Keratinocyte (primary cell): ENCODE data around the gene NUDT1. TPM values are rescaled to one million over a fixed set of nuclear protein-coding genes. Genes with fewer than 3 reads are reported as not detected.

ENCODE experiments used
- DNase-seq: peaks from one replicate; pipeline ENCODE4 v3.0.0-alpha.2; 2011; ENCODE audit warnings: low read depth, missing footprints, low spot score
- FAIRE-seq: peaks from 2 replicates; lab custom pipeline; 2011; peaks lifted over from hg19 to GRCh38; lab: Jason Lieb, UNC
- H2AFZ ChIP-seq: 2 replicates; pipeline ENCODE4 v1.6.0; 2012; ENCODE audit warnings: low read length, control low read depth, inconsistent platforms; ENCODE audit not compliant: control insufficient read depth
- H3K27ac ChIP-seq: 2 replicates; pipeline ENCODE4 v1.5.1; 2011; ENCODE audit warnings: low read length; ENCODE audit not compliant: control insufficient read depth, insufficient read depth
- H3K27me3 ChIP-seq: 3 replicates; pipeline ENCODE4 v1.6.0; 2011; ENCODE audit warnings: low read length; ENCODE audit not compliant: control insufficient read depth, insufficient read depth; ENCODE audit errors: extremely low read depth
- H3K36me3 ChIP-seq, 2 experiments: 2 replicates in 1 of 2; 3 replicates in 1 of 2; pipeline ENCODE4 v1.5.1; 2011; ENCODE audit warnings: low read length in 2 of 2, mild to moderate bottlenecking in 1 of 2; ENCODE audit not compliant: control insufficient read depth in 2 of 2, insufficient read depth in 2 of 2; ENCODE audit errors: extremely low read depth in 1 of 2
- H3K4me1 ChIP-seq: 3 replicates; pipeline ENCODE4 v1.5.1; 2011; ENCODE audit warnings: low read length; ENCODE audit not compliant: control insufficient read depth, insufficient read depth; ENCODE audit errors: extremely low read depth
- H3K4me2 ChIP-seq: 3 replicates; pipeline ENCODE4 v1.6.0; 2011; ENCODE audit warnings: low read depth, low read length; ENCODE audit not compliant: control insufficient read depth, insufficient read depth; ENCODE audit errors: extremely low read depth
- H3K4me3 ChIP-seq, 3 experiments: fragments of 200-600 bp in 1 of 3; sonication (generic) in 1 of 3; 2 replicates in 2 of 3; 3 replicates in 1 of 3; pipeline ENCODE4 v1.5.1; 2011 to 2016; ENCODE audit warnings: low read length in 3 of 3, mild to moderate bottlenecking in 3 of 3, control low read depth in 2 of 3, inconsistent platforms in 1 of 3, low read depth in 1 of 3, mixed read lengths in 1 of 3, mixed run types in 1 of 3, moderate library complexity in 1 of 3; ENCODE audit not compliant: control insufficient read depth in 2 of 3, insufficient read depth in 2 of 3; ENCODE audit errors: extremely low read depth in 1 of 3
- H3K79me2 ChIP-seq: 2 replicates; pipeline ENCODE4 v1.6.0; 2012; ENCODE audit warnings: low read length; ENCODE audit not compliant: control insufficient read depth, insufficient read depth
- H3K9ac ChIP-seq: 3 replicates; pipeline ENCODE4 v1.6.0; 2011; ENCODE audit warnings: low read length; ENCODE audit not compliant: control insufficient read depth, insufficient read depth; ENCODE audit errors: extremely low read depth
- H3K9me1 ChIP-seq: 3 replicates; pipeline ENCODE4 v1.6.0; 2011; ENCODE audit warnings: low read length; ENCODE audit not compliant: control insufficient read depth, insufficient read depth; ENCODE audit errors: extremely low read depth
- H3K9me3 ChIP-seq: 2 replicates; pipeline ENCODE4 v1.5.1; 2012; ENCODE audit warnings: low read depth, low read length; ENCODE audit not compliant: control insufficient read depth
- H4K20me1 ChIP-seq: 3 replicates; pipeline ENCODE4 v1.6.0; 2011; ENCODE audit warnings: low read length; ENCODE audit not compliant: control insufficient read depth, insufficient read depth; ENCODE audit errors: extremely low read depth
- CTCF ChIP-seq, 3 experiments: IDR thresholded peaks in 1 of 3; conservative IDR thresholded peaks in 1 of 3; optimal IDR thresholded peaks in 1 of 3; 2 replicates in 2 of 3; 3 replicates in 1 of 3; pipeline versions ENCODE3 to v1.5.1; 2011; ENCODE audit warnings: low read length in 3 of 3, mild to moderate bottlenecking in 3 of 3, moderate library complexity in 2 of 3, control low read depth in 1 of 3, inconsistent platforms in 1 of 3; ENCODE audit not compliant: insufficient read depth in 2 of 3; ENCODE audit errors: extremely low read depth in 1 of 3
- EZH2 ChIP-seq: IDR thresholded peaks from one replicate; pipeline ENCODE4 v1.6.1; 2012; ENCODE audit warnings: inconsistent platforms, mild to moderate bottlenecking, low read length, moderate library complexity
- dilution Hi-C: fragments of 300-500 bp; cut with MboI; formaldehyde crosslinking; loops from one replicate; pipeline ENCODE4 v1.7.0; 2020; ENCODE audit warnings: low sequenced_read_pairs; ENCODE audit not compliant: extremely low pct_ligation_motif_present
- polyA plus RNA-seq, 5 experiments: library from polyadenylated mRNA; depleted of rRNA in 3 of 5; stranded (reverse) in 3 of 5; stranded (forward) in 1 of 5; unstranded in 1 of 5; fragments of >200 nt; gene quantifications; 1 replicate in 1 of 5; 2 replicates in 3 of 5; 3 replicates in 1 of 5; pipeline versions ENCODE4 v1.2.1 to v1.2.3, GENCODE V29; 2011 to 2012; ENCODE audit warnings: missing spikeins in 2 of 5, low read depth in 1 of 5, low replicate concordance in 1 of 5

NUDT1 gene
- polyA plus RNA-seq, 1 donor (not counting 4 experiments of a cell fraction or from before 2014, with no cell fraction given) = 21.9 TPM

- H3K79me2 ChIP-seq = peaks cover 40% of the 10 kb centered on the region
- dilution Hi-C loops = no loop called here
Observed at GRCh38 chr7:2229467-2229866, 12.6 kb upstream of the NUDT1 start.

GRCh38 chr7:2230226-2230625 is 11.8 kb upstream of the NUDT1 start:
- H3K27ac ChIP-seq = no peak overlapping the region

More at GRCh38 chr7:2229467-2229866, 12.6 kb upstream of the NUDT1 start:
- Histone ChIP-seq H3K9me3 (no peaks in the 10 kb centered on the region), H2AFZ (no peak overlapping the region), H3K27me3 (no peaks in the 10 kb centered on the region), H3K9ac (no peak overlapping the region), H3K9me1 (no peaks in the 10 kb centered on the region), H3K4me3 (no peak overlapping the region), H3K4me1 (peaks cover 26% of the 10 kb centered on the region), H3K36me3 (peaks cover 10 to 17% of the 10 kb centered on the region in 2 experiments), H3K4me2 (no peak overlapping the region), H4K20me1 (peaks cover 4% of the 10 kb centered on the region), H3K27ac (no peak overlapping the region)
- TF ChIP-seq CTCF (optimal IDR thresholded peaks at IDR 0.05 in 1 of 3, IDR thresholded peaks at IDR 0.05 in 1 of 3, conservative IDR thresholded peaks at IDR 0.05 in 1 of 3; ENCODE audit: extremely low read depth in 1 of 3, insufficient read depth in 2 of 3, low read length in 3 of 3) = no peak
- no peak for TF ChIP-seq EZH2
- DNase-seq = no peak
- FAIRE-seq = no peak

More at GRCh38 chr7:2230226-2230625, 11.8 kb upstream of the NUDT1 start:
- Histone ChIP-seq H3K9ac (no peak overlapping the region), H3K9me1 (no peaks in the 10 kb centered on the region), H2AFZ (no peak overlapping the region), H3K27me3 (no peaks in the 10 kb centered on the region), H3K4me3 (no peak overlapping the region), H3K4me1 (peaks cover 18% of the 10 kb centered on the region), H3K79me2 (peaks cover 40% of the 10 kb centered on the region), H3K36me3 (peaks cover 17 to 20% of the 10 kb centered on the region in 2 experiments), H3K4me2 (no peak overlapping the region), H3K9me3 (no peaks in the 10 kb centered on the region), H4K20me1 (peaks cover 4% of the 10 kb centered on the region)
- TF ChIP-seq EZH2 = no peak
- no peak for TF ChIP-seq CTCF (optimal IDR thresholded peaks at IDR 0.05 in 1 of 3, IDR thresholded peaks at IDR 0.05 in 1 of 3, conservative IDR thresholded peaks at IDR 0.05 in 1 of 3; ENCODE audit: extremely low read depth in 1 of 3, insufficient read depth in 2 of 3, low read length in 3 of 3)
- DNase-seq (no peak), FAIRE-seq (no peak)
- dilution Hi-C loops = no loop called here
